Cardiac atrium fibroblast (primary cell): ENCODE measurements around the gene SAG. TPM values are rescaled to one million over a fixed set of nuclear protein-coding genes. Genes with fewer than 3 reads are reported as not detected.

ENCODE experiments used
- total RNA-seq: library from RNA; depleted of rRNA; stranded (reverse); fragments of >200 nt; gene quantifications from 2 replicates; pipeline ENCODE4 v1.2.3, GENCODE V29; 2015

Gene SAG
- not detected in 2 replicates for total RNA-seq

GRCh38 chr2:233307565-233307964 is at the start of gene SAG:
Gene SAG (plus strand): TSS chr2:233307816. CDS start chr2:233309190, 1,374 bp downstream.

GRCh38 chr2:233353769-233354499 is 46.3 kb downstream of the SAG start, which contains the start of gene DGKD:
Gene DGKD (plus strand): TSS chr2:233354494. CDS start chr2:233354519, 25 bp downstream.

Other genes starting within 250 kb of the SAG start
- 0.16 and 0.18 TPM in 2 replicates for gene INPP5D, start 247.5 kb upstream of the SAG start, total RNA-seq
- gene ATG16L1, start 56.1 kb upstream of the SAG start, total RNA-seq = 15.4 and 28.5 TPM in 2 replicates
- gene DGKD, start 46.7 kb downstream of the SAG start, total RNA-seq = 7.0 and 11.5 TPM in 2 replicates